HL-60/S4 treated with phorbol 12-myristate 13-acetate at 8.2 ng/mL for 4 days and 3 days (cell line): Measurements from ENCODE around the gene CDC42SE2.

Experiments used
- in situ Hi-C: fragments of 300-500 bp; cut with MboI; formaldehyde crosslinking; loops from 2 replicates; pipeline ENCODE4 v1.15.0; 2022; ENCODE audit warnings: low sequenced_read_pairs

CDC42SE2 gene

GRCh38 chr5:131419877-131420276 is 156.0 kb downstream of the CDC42SE2 start:
- in situ Hi-C loops: no loop called here

GRCh38 chr5:131423056-131423455 is 159.2 kb downstream of the CDC42SE2 start:
- in situ Hi-C loops: no loop called here

DNA sequence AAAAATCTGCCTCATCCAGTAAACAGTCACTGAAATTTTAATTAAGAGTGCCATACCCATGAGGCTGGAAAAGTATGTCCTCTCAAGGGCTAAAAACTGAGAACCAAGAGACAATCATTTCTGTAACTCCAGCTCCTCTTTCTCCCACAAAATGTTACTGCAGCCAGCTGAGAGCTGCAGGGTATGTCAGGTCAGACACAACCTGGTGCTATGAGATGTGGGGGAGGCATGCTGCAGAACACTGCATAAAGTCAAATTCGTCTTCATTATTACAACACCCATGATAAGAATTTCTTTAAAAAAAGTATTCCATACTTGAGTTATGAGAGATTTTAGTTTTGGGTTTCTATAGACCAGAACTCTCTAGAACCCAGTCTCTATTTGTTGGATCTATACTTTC is 162.2 kb downstream of the CDC42SE2 start:
- in situ Hi-C loops: no loop called here

- in situ Hi-C loops: no loop called here
These were observed 166.9 kb downstream of the CDC42SE2 start for GRCh38 chr5:131430794-131431193.

- in situ Hi-C loops: no loop called here
These were observed 167.9 kb downstream of the CDC42SE2 start for GRCh38 chr5:131431794-131432193.

- in situ Hi-C loops: no loop called here
These were observed 169.3 kb downstream of the CDC42SE2 start for GRCh38 chr5:131433109-131433508.

DNA sequence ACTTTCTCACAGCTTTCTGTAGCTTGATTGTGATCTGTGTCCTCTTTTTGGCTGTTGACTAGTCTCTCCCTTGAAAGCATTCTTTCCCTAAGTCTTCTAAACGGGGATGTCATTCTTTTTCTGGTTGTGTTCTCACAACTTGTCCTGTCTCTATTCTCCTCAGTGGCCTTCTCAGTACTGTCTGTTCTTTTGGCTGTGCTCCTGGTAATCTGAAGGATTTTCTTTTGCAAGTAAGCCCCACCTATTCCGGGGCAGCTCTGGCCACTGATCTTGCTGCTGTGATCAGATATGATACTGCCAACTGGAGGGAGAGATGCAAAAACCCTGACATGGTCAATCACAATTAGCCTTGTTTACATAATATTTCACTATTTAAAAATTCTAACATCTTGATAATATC is 172.2 kb downstream of the CDC42SE2 start:
- in situ Hi-C loops: no loop called here

GRCh38 chr5:131441184-131441583 is 177.3 kb downstream of the CDC42SE2 start:
- in situ Hi-C loops: no loop called here
